ENCODE data around the gene ITPKB.

The ITPKB gene

DNA sequence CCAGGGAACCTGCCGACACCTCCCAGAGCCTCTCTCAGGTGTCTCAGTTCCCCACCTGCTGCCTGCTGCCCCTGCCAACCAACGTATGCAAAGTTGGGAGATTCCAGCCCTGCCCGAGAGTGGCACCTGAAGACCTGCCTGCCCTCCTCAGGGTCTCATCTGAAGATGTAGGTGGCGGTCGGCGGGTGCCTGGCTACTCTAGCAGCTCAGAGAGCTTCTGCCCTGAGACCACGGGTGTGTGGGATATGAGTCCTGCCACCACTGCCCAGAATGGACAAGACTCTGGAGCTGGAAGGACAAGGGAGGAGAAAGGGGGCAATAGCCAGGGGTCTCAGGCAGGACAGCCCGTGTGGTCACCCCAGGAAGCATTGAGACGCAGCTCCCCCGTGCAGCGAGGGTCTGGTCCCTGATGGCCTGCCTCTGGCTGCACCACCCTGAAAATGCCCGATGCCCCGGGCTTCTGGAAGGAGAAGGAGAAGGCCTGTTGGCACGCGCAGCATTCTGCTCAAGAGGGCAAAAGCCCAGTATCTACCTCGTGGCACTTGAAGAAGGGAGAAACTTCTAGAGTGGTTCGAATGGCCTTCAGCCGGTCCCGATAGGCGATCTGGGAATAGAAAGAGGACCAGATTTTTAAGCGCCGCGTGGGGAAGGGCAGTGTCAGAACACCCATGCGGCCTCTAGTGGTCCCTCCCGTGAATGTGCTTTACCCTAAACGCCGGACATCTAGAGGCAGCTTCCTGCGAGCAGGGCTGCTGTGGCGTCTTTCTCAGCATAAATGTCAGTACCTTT is 101.7 kb downstream of the ITPKB start:
- DNase-seq (ENCODE audit: low read depth): no peak

DNA sequence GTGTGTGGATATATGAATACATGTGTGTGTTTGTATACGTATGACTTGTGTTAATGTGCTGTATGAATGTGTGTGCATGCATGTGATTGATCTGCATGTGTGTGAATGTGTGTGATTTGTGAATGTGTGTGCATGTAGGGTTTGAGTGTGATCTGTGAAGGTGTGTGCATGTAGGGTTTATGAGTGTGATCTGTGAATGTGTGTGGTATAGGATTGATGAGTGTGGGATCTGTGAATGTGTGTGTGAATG is 102.3 kb downstream of the ITPKB start:
- no peak for DNase-seq (ENCODE audit: low read depth)

DNA sequence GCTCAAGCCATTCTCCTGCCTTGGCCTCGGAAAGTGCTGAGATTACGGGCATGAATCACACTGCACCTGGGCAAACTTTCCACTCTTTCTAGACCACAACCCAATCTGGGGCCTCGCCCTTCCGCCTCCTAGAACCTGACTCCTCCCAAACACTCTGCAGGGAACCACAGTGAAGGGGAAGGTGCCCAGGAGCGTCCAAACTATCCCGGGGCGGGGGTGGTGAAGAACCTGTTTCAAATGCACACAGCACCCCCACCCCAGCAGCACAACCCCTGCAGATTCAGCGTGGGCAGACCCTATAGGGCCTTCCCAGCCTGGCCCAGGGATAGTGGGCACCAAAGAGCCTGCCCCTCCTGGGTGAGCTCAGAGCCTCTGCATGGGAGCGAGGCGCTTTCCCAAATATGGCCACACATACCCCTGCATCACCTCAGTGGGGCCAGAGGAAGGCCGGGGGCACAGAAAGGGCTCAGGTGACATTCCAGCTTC is 103.6 kb downstream of the ITPKB start:
- peak; percentile 42 for DNase-seq (ENCODE audit: low read depth)

DNA sequence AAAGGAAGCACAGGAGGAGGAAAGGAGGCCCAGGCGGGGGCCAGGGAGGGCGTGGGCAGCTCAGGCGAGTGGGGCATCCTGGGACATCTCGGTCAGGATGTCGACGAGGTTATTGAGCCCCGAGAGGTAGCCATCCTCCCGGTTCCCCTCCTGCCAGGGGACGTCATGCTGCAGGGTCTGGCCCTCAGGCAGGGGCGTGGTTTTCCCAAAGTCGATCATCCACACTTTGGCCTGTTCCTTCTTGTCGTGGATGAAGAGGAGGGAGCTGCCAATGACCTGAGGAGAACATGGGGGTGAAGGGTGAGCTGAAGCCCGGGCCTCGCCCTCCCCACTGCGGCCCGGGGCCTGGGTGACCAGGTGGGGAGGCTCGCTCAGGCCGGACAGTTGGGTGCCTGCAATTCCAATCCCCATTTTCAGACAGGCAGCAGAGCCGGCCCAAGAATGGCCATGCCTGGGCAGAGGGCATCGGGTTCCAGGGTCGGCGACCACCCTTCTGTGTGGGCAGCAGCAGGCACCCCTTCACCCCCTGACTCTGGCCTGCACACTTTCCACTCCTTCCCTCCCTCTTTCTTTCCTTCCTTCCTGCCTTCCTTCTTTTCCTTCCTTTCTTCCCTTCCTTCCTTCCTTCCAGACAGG is 104.4 kb downstream of the ITPKB start:
- no peak for DNase-seq (ENCODE audit: low read depth)

DNA sequence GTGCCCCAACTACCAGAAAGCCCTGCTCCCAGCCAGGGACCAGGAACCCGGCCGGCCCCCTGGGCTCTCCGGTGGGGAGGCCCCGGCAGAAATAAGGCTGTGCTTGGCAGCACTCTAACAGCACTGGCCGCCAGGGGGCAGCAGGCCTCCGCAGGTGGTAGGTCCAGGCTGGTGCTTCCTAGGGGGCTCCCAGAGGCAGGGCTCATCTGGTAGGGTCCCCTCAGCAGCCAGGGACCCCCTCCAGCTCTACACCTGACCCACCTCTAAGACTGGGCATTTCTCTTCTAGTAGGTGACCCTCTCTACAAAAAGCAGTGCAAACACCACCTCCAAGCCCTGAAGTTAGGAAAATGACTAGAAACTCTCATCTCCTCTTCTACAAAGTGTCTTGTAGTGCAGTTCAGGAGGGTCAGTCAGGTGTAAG is 104.9 kb downstream of the ITPKB start:
- peak; percentile 65 for DNase-seq (ENCODE audit: low read depth)

DNA sequence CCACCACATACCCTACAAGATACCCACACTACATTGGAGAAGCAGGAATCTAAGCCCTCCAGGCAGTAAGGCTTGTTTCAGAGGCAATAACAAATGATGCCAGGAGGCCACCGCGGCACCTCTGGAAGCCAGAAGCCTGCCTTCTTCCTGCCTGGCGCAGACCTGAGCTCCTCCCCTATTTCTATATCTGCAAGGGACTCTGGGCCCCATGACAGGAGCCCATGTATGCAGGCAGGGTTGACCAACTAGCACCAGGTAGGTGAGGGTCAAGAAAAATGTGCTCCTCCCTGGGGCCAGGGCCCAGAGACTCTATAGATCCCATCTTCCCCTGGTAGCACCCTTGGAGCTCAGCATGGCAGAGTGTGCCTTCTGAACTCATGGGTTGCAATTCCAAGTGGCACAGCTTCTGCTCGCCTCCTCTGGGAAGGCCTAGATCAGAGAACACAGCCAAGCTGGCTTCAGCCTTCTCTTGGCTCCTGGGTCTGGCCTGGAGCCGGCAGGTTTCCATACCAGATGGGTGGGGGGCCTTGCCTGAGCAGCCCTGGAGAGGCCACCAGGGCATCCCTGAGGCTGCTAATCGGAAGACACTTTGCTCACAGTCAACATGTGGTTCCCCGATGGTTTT is 105.4 kb downstream of the ITPKB start:
- no peak for DNase-seq (ENCODE audit: low read depth)

DNA sequence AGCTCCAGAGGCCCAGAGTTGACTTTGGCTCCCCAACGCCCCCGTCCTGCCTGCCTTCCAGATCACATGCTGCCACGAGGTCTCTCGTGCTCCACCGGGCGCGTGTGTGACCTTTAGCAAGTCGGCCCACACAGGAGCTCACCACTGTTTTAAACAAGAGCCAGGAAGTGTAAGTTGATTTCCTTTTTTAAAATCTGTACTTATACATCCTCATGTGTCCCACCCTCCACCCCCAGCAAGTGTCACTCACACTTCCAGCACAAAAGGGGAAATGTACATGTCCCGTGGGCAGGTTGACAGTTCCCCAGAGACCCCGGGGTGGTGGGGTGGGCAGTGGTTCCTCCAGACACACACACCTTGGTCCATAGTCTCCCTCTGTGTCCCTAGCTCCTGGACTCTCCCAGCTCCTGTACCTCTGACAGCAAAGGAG is 106.1 kb downstream of the ITPKB start:
- no peak for DNase-seq (ENCODE audit: low read depth)

DNA sequence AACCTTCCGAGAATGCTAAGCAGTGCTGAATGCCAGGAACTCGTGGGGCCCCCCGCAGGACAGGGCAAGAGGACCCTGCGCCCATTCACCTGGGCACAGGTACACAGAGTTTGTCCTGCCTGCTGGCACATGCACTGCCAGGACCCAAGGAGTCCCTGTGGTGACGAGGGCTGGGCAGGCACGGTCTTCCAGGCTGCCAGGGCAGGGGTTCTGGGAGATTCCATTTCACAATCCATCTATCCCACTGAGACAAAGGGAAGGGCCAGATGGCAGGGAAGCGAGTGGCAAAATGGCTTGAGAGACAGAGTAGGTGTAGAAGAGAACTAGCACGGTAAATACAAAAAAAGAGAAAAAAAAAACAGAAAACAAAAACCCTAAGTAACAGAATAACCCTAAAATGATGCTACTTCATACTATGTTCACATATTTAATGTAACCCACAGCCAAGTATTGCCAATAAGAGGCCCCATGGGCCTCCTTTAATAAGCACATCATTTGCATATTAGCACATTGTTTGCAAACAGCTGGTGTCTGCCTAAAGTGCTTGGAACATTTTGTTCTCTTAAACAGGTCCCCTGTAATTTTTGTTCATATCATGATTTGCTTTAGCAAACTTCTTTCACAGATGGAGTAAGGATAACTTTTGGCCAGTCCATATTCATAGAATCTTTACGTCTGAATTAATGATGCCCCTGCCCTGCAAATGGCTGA is 106.8 kb downstream of the ITPKB start:
- DNase-seq (ENCODE audit: low read depth): no peak

DNA sequence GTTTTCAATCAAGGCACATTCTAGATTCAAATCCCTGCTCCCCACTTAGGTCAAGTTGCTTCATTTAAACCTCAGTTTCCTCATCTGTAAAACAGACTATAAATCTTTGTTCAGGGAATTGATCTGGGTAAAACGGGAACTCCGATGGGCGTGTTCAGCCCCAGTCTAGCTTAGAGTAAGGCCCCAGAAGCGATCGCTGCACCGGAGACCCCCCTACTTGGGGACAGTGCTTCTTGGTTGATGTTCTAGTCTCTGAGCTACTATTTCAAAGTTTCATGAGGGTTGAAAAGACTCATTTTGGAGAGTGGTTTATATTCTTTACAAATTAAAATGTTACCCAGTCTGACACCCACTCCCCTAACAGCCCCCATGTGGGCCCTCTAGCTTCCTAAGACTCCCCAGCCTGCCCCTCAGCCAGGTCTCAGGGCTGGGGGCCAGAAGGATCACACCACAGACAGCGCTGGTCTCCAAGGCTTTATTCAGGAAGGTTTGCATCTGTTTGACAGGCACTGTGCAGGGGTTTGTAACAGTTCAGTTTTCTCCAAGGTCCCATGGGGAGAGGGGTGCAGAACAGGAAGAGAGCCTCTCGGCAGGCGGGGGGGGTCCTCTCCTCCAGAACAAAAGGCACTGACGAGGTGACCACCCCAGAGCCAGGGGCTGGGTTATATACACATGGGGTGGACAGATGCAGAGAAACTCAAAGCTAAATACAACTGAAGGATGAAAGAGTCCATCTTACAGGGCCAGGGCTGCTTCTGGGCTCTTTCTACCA is 107.7 kb downstream of the ITPKB start:
- DNase-seq (ENCODE audit: low read depth): no peak

DNA sequence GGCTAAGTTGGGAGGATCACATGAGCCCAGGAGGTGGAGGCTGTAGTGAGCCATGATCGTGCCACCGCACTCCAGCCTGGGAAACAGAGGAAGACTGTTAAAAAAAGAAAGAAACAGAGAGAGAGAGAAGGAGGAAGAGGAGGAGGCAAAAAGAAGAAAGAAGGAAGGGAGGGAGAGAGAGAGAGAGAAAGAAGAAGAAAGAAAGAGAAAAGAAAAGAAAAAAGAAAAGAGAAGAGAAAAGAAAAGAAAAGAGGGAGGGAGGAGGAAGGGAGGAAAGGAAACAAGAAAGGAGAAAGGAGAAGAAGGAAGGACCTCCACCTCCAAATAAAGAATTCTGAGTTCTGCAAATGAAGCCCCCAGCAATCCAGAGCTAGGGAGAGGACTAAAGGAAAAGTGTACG is 108.5 kb downstream of the ITPKB start:
- no peak for DNase-seq (ENCODE audit: low read depth)

DNA sequence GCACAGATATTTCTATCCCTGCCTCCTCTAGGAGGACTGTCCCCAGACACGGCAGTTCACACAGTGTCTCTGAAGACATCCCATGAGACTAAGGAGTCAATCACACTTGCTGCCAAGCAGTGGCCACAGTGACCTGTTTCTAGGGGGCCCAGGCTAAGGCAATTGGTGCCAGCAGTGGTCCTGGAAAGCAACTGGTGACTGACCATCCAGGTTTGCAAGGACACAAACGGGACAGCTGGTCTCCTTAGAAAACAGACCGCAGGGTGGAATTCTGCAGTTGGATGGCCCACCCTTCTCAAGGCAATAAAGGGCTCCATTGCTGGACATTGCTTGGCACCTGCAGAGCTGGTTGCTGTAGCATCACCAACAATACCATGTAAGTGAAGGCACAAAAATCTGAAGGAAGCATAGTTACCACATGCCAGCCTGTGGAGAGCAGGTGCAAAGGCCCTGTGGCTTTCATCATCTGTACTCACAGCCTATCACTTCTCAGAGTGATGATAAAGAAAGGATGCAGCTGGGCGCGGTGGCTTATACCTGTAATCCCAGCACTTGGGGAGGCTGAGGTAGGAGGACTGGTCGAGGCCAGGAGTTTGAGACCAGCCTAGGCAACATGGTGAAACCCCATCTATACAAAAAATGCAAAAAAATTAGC is 109.1 kb downstream of the ITPKB start:
- no peak for DNase-seq (ENCODE audit: low read depth)

DNA sequence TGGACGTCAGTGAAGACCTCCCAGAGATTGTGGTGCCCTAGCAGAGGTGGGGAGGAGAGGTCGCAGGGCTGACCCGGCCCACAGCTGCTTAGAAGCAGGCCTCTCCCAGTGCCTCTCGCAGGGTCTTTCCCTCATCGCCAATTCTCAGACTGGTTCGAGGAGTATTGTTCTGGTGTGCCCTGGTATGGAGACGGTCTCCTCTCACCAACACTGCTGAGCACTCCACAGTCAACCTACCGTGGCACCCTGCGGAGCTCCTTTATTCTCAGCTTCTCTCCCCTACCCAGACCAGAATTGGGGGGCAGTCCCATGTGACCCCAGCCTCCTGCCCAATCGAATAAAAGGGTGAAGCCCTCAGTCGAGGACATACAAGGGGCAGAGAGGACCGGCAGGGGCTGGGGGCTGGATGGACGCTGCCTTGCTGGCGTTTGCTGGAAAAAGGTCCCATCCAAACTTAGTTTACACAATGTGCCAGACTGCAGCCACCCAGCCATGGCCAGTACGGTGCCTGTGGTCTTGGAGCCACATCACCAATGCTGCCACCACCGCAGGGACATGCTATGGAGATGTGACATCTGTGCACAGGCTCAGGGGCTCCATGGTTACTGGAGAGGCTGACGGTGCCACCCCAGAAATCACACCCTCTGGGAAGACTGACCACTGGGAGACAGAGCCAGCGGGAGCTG is 109.7 kb downstream of the ITPKB start:
- no peak for DNase-seq (ENCODE audit: low read depth)

DNA sequence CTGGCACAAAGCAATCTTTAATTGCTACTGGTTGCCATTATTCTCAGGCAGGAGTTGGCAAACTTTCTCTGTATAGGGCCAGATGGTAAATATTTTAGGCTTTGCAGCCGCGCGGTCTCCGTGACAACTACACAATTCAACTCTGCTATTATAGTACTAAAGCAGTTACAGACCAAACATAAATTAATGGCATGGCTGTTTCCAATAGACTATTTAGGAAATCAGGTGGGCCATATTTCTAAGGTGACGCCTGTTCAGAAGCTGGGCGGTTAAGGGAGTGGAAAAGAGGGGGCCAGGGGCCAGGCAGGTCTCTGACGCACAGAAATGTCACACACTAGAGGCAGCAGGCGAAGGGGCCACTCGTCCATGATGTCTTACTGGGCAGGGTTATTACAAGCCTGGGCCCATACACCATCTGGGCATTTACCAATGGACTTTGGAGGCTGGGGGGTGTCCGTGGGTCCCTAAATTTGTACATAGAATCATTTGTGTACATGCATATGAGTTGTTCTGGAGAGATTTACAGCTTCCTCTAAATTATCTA is 110.4 kb downstream of the ITPKB start:
- DNase-seq (ENCODE audit: low read depth): no peak

DNA sequence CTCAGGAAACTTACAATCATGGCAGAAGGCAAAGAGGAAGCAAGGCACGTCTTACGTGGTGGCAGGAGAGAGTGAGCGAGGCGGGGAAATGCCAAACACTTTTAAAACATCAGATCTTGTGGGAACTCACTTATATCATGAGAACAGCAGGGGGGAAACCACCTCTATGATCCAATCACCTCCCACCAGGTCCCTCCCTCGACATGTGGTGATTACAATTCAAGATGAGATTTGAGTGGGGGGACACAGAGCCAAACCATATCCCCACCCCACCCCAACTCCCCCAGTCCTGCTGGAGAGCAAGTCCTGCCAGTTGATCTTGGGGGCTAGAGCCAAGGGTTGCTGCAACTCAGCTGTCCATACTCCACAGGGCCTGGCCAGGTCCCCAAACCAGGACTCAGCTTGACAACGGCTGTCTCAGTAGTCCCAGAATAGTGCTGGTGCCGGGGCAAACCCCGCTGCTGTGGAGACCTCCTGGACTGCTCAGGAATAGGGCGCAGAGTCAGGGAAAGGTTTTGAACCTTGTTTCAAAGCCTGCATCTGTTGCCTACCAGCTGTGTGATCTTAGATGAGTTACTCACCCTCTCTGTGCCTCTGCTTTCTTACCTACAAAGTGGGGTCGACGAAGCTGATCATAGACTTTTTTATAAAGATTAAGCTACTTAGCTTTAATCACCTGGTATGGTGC is 111.0 kb downstream of the ITPKB start:
- DNase-seq (ENCODE audit: low read depth): no peak

DNA sequence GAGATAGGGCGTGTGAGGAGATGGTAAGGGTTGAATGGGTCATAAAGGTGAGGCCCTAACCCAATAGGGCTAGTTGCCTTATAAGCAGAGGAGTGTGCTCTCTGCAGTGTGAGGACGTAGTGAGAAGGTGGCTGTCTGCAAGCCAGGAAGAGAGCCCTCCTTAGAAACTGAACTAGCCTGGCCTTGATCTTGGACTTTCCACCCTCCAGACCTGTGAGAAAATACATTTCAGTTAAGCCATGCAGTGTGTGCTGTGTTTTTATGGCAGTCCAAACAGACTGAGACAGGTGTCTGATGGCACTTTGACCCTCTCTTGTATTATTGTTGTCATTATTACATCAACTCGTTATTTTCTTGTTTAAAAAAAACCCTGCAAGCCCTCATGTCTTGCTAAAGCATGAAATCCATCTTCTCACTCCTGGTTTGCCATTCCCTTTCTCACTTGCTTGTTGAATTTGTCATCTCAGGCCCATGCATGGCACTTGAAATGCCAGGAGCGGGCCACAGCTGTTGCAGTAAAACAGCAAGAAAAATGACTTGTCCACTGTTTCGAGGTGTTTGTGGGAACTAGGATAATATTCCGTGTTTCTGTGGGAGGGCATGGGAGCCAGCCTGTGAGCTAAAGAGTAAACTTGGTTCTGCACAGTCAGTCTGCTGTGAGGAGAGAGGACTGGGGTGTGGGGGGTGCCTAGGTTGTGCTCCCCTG is 111.9 kb downstream of the ITPKB start:
- no peak for DNase-seq (ENCODE audit: low read depth)

DNA sequence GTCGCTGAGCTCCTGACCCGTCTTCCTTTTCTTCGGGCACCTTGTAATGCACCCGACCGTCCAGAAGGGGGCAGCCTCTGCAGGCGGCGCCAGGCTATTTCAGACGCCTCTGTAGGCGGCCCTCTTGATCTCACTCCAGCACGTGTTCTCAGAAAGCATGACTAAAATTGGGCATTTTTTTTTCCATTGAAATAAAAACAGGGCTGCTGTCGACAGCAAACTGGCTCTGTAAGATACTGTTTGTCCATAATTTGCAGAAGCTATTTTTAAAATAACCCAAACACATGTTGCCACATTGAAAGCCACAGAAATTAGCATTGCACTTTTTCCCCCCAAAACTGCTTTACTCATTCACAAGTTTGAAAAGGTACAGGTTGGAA is 112.5 kb downstream of the ITPKB start:
- peak; percentile 55 for DNase-seq (ENCODE audit: low read depth)

DNA sequence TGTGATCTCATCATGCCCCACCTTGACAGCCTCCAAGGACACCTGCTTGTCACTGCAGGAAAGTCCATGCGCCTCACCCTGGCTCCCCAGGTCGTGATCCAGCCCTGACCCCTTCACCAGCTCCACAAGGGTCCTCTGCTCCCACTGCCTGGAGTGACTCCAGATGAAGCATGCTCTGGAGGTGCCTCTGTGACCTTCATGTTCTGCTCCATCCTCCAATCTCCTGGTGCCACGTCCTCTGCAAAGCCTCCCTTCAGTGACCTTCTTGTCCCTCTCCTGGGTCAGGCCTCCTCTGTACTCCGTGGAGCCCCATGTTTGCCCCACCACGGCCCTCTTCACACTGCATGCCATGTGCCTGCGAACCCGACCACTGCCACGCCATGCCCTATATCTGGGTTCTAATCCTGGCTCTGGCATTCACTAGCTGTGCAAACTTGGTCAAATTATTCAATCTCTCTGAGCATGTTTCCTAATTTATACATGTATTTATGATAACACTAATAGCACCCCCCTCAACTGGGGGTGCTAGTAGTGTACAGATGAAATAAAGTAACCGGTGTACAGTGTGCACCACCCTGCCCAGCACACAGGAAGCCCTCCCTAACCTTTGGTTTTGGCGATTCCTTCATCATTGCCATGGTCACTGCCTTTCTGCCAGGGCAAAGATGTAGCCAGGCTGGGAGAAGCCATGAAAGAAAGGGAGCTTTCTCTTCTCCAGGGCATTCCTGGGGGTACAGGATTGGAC is 113.1 kb downstream of the ITPKB start:
- no peak for DNase-seq (ENCODE audit: low read depth)

DNA sequence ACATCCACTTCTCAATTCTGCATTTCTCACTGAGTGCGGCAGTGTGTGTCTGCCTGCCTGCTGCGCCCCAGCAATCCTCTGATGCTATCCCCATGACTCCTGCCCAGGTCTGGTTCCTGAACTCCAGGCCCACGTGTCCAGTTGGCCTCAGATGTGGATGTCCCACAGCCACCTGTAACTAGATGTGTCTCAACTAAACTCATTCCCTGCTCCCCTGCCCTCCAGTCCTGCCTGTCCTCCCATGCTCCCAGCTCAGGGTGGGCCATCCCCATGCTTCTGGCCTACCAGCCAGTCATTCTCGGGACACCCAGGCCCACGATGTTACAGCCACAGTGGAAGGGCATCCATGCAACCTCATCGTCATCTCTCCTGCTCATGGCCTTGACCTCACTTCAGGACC is 113.8 kb downstream of the ITPKB start:
- no peak for DNase-seq (ENCODE audit: low read depth)

DNA sequence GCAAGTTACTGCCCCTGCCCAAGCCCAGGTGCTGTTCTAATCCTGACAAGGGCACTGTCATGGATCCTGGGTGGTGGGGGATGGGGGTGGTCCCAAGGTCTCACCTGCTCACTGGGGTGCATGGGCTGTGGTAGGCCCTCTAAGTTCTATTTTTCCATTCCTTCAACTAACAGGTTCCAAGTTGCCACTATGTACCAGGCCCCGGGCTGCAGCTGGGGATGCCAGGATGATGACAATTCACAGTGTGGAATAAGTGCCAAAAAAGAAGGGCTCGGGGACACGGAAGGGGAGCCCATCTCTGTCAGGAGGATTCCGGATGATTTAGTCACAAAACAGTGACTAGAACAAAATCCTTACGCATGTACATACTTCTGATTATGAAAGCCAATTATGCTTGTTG is 114.6 kb downstream of the ITPKB start:
- no peak for DNase-seq (ENCODE audit: low read depth)
